HG03159 (cell line): ENCODE measurements around the gene MFSD6.

Experiments used
- ATAC-seq: cut with Tn5 transposase; IDR thresholded peaks from one replicate; pipeline ENCODE4 v1.9.1; 2021; ENCODE audit warnings: mild to moderate bottlenecking, moderate library complexity; ENCODE audit not compliant: unreplicated experiment

MFSD6 gene

GRCh38 chr2:190527214-190527613 lies 119.1 kb downstream of the MFSD6 start:
- no peak for ATAC-seq

GRCh38 chr2:190527918-190528317 lies 119.8 kb downstream of the MFSD6 start:
- ATAC-seq = no peak

GRCh38 chr2:190528521-190529001 lies 120.4 kb downstream of the MFSD6 start:
- no peak for ATAC-seq

- ATAC-seq = no peak
Measured at GRCh38 chr2:190529486-190530247, 121.5 kb downstream of the MFSD6 start.

- no peak for ATAC-seq
Measured at GRCh38 chr2:190530248-190530900, 122.2 kb downstream of the MFSD6 start.

- no peak for ATAC-seq
Measured at GRCh38 chr2:190532581-190532980, 124.4 kb downstream of the MFSD6 start.

- no peak for ATAC-seq
Measured at GRCh38 chr2:190533175-190533967, 125.2 kb downstream of the MFSD6 start.

- peak; percentile 29 for ATAC-seq
Measured at GRCh38 chr2:190533968-190534309, 125.8 kb downstream of the MFSD6 start.

- peak; percentile 60 for ATAC-seq
Measured at GRCh38 chr2:190534310-190535120, 126.4 kb downstream of the MFSD6 start, which contains the start of gene NEMP2. NEMP2 (minus strand) TSS chr2:190534722; CDS start chr2:190534655, 67 bp downstream.

- ATAC-seq = no peak
Measured at GRCh38 chr2:190535121-190535439, 126.9 kb downstream of the MFSD6 start.

GRCh38 chr2:190535586-190535985 lies 127.4 kb downstream of the MFSD6 start:
- ATAC-seq = no peak

- ATAC-seq = no peak
Measured at GRCh38 chr2:190537765-190538164, 129.6 kb downstream of the MFSD6 start.

- no peak for ATAC-seq
Measured at GRCh38 chr2:190538201-190538600, 130.0 kb downstream of the MFSD6 start.

- no peak for ATAC-seq
Measured at GRCh38 chr2:190540048-190540447, 131.9 kb downstream of the MFSD6 start.

- no peak for ATAC-seq
Measured at GRCh38 chr2:190545093-190545492, 136.9 kb downstream of the MFSD6 start.

- no peak for ATAC-seq
Measured at GRCh38 chr2:190545555-190546385, 137.6 kb downstream of the MFSD6 start.

GRCh38 chr2:190546734-190547133 lies 138.6 kb downstream of the MFSD6 start:
- no peak for ATAC-seq

GRCh38 chr2:190547886-190548285 lies 139.7 kb downstream of the MFSD6 start:
- no peak for ATAC-seq

GRCh38 chr2:190550137-190550536 lies 142.0 kb downstream of the MFSD6 start:
- no peak for ATAC-seq
